Nephron (organoid): ENCODE results near the gene EME2.

ENCODE experiments used
- H3K27ac Mint-ChIP-seq, 3 experiments: 2 replicates each; pipeline ENCODE4 v1.8.0; 2020; ENCODE audit warnings: mixed read lengths in 3 of 3, mild to moderate bottlenecking in 2 of 3, moderate library complexity in 1 of 3
- H3K27me3 Mint-ChIP-seq: 2 replicates; pipeline ENCODE4 v1.8.0; 2021; ENCODE audit warnings: low read depth, mild to moderate bottlenecking, moderate library complexity, mixed read lengths
- H3K36me3 Mint-ChIP-seq: 2 replicates; pipeline ENCODE4 v1.8.0; 2020; ENCODE audit warnings: low read depth, mixed read lengths
- H3K4me1 Mint-ChIP-seq: 2 replicates; pipeline ENCODE4 v1.8.0; 2020; ENCODE audit warnings: mixed read lengths
- H3K4me3 Mint-ChIP-seq, 3 experiments: 2 replicates each; pipeline ENCODE4 v1.8.0; 2020; ENCODE audit warnings: mild to moderate bottlenecking in 3 of 3, mixed read lengths in 3 of 3, moderate library complexity in 2 of 3
- H3K9me3 Mint-ChIP-seq: 2 replicates; pipeline ENCODE4 v1.8.0; 2020; ENCODE audit warnings: mixed read lengths
- CTCF ChIP-seq, 3 experiments: fragments of 200-600 bp; sonication (generic); IDR thresholded peaks; one replicate each; pipeline ENCODE4 v1.5.0; 2021; ENCODE audit warnings: antibody characterized with exemption in 3 of 3; ENCODE audit not compliant: unreplicated experiment in 3 of 3

EME2 gene

GRCh38 chr16:1734123-1734522 is 38.5 kb upstream of the EME2 start:
- Mint-ChIP-seq H3K27ac (no peak overlapping the region), H3K9me3 (no peaks in the 10 kb centered on the region), H3K36me3 (peaks cover 17% of the 10 kb centered on the region), H3K27me3 (no peaks in the 10 kb centered on the region), H3K4me3 (no peak overlapping the region), H3K4me1 (no peaks in the 10 kb centered on the region)
- no peak for TF ChIP-seq CTCF (IDR thresholded peaks at IDR 0.05; ENCODE audit: unreplicated experiment in 3 of 3)

- peaks cover 14% of the 10 kb centered on the region for H3K36me3 Mint-ChIP-seq
- no peak overlapping the region for H3K4me3 Mint-ChIP-seq
- H3K27ac Mint-ChIP-seq: no peak overlapping the region
- no peaks in the 10 kb centered on the region for H3K27me3 Mint-ChIP-seq
- no peaks in the 10 kb centered on the region for H3K4me1 Mint-ChIP-seq
- no peaks in the 10 kb centered on the region for H3K9me3 Mint-ChIP-seq
- no peak for TF ChIP-seq CTCF (IDR thresholded peaks at IDR 0.05; ENCODE audit: unreplicated experiment in 3 of 3)
Measured at GRCh38 chr16:1734816-1735215, 37.8 kb upstream of the EME2 start.

GRCh38 chr16:1740234-1740633 is 32.4 kb upstream of the EME2 start:
- no peak overlapping the region for H3K27ac Mint-ChIP-seq
- TF ChIP-seq CTCF (IDR thresholded peaks at IDR 0.05; ENCODE audit: unreplicated experiment in 3 of 3): no peak
- H3K4me1 Mint-ChIP-seq: no peaks in the 10 kb centered on the region
- no peak overlapping the region for H3K4me3 Mint-ChIP-seq
- peaks cover 4% of the 10 kb centered on the region for H3K36me3 Mint-ChIP-seq
- H3K9me3 Mint-ChIP-seq: no peaks in the 10 kb centered on the region
- H3K27me3 Mint-ChIP-seq: no peaks in the 10 kb centered on the region

GRCh38 chr16:1740781-1741490 is 31.7 kb upstream of the EME2 start:
- no peak overlapping the region for H3K27ac Mint-ChIP-seq
- H3K36me3 Mint-ChIP-seq: peaks cover 4% of the 10 kb centered on the region
- no peak for TF ChIP-seq CTCF (IDR thresholded peaks at IDR 0.05; ENCODE audit: unreplicated experiment in 3 of 3)
- H3K27me3 Mint-ChIP-seq: no peaks in the 10 kb centered on the region
- H3K4me3 Mint-ChIP-seq: no peak overlapping the region
- H3K9me3 Mint-ChIP-seq: no peaks in the 10 kb centered on the region
- H3K4me1 Mint-ChIP-seq: no peaks in the 10 kb centered on the region

- Mint-ChIP-seq H3K9me3 (no peaks in the 10 kb centered on the region), H3K27ac (no peak overlapping the region), H3K4me3 (no peak overlapping the region), H3K27me3 (no peaks in the 10 kb centered on the region), H3K36me3 (peaks cover 4% of the 10 kb centered on the region), H3K4me1 (no peaks in the 10 kb centered on the region)
- no peak for TF ChIP-seq CTCF (IDR thresholded peaks at IDR 0.05; ENCODE audit: unreplicated experiment in 3 of 3)
Measured at GRCh38 chr16:1741553-1742165, 31.0 kb upstream of the EME2 start.
